ENCODE data around the gene PNPO.
"Not testable (repeated sequence)": the region's sequence is repeated elsewhere in the genome, so short reads cannot be mapped to it uniquely, and the experiment has no call there.

Gene PNPO

DNA sequence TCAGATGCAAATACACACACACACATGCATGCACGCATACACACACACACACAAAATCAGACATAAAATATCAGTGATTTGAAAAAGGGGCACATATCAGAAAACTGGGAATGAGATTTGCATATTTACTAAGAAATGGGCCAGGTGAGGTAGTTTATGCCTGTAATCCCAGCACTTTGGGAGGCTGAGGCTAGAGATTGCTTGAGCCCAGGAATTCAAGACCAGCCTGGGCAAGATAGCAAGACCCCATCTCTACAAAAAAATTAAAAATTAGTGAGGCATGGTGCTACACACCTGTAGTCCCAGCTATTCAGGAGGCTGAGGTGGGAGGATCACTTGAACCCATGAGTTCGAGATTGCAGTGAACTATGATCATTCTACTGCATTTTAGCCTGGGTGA is 22.4 kb upstream of the PNPO start:
- no peak for DNase-seq

DNA sequence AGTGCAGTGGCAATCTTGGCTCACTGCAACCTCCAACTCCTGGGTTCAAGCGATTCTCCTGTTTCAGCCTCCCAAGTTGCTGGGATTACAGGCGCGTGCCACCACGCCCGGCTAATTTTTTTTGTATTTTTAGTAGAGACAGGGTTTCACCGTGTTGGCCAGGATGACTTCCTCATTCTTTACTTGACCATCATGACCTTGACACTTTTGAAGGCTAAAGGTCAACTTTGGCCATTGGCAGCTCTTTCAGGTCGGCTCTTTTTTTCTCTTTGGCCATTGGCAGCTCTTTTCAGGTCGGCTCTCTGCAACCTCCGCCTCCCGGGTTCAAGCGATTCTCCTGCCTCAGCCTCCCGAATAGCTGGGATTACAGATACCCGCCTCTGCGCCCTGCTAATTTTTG is 21.5 kb upstream of the PNPO start:
- DNase-seq, result not testable (repeated sequence)

DNA sequence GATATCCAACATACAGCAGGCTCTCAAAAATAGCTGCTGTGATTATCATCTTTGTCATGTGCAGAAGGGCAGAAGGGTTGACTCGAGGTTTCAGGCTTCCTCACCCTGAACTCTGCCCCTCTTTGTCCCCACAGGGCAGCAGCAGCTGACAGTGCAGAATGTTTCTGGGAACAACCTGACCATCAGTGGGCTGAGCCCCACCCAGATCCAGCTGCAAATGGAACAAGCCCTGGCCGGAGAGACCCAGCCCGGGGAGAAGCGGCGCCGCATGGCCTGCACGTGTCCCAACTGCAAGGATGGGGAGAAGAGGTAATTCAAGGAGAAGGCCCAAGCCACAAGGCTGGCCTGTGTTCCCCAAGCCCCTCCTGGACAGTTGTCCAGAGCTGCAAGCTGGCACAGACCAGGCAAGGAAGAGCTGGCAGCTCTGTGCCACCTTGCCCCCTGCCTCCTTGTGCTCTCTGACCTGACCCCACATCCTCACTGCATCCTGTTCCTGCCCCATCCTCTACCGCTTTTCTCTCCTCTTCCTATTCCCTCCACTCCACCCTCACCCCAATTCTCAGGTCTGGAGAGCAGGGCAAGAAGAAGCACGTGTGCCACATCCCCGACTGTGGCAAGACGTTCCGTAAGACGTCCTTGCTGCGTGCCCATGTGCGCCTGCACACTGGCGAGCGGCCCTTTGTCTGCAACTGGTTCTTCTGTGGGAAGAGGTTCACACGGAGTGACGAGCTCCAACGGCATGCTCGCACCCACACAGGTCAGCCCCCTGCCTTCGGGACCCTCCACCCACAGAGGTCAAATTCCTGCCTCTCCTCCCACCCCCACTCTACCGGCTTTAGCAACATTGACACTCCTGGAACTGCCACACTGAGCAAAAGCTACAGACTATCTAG is 16.3 kb upstream of the PNPO start:
- DNase-seq, result no peak

DNA sequence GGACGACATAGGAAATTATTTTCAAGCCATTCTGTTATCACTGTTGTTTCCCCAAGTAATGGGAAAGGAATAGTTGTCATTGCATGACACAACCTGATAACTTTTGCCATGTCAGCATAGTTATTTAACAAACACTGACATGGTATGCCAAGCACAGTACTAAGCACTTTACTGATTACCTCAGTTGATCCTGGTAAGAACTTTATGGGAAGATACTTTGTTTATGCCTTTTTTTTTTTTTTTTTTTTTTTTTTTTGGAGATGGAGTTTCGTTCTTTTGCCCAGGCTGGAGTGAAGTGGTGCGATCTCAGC is 15.7 kb upstream of the PNPO start:
- no peak for DNase-seq

DNA sequence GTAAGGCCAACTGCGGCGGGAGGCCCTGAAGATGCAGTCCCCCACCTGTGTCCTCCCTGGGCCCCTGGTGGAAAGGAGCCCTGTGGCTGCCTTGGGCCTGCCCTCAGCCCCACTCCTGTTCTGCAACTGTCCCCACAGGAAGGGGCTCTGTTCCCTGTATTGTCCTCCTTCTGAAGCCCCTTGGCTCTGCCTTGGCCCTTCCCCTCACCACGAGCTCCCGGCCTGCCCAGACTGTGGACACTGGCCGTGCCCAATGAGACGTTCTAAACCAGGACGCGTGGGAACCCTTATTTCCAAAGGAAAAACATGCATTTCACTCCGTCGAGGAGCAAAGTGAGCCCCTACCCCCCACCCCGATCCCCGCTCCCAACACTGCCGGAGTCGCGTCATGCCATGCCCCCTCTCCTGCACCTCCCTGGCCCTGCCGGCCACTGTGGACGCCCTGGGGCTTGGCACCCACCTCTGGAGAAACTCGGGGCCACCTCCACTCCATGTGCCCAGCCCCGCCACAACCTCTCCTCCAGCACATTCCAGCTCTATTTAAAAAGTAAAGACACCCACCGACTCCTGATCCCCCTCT is 13.5 kb upstream of the PNPO start:
- no peak for DNase-seq

DNA sequence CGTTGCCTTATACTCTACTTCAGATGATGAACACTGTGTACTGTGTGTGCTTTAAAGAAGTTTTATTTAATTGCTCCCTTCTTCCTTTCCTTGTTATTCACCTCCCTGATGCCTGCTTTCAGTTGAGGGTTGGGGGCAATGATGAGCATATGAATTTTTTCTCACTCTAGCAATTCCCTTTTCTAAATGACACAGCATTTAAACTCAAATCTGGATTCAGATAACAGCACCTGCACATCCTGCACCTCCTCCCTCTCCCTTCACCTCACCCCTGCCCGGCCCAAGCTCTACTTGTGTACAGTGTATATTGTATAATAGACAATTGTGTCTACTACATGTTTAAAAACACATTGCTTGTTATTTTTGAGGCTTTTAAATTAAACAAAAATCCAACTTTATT is 13.0 kb upstream of the PNPO start:
- no peak for DNase-seq

DNA sequence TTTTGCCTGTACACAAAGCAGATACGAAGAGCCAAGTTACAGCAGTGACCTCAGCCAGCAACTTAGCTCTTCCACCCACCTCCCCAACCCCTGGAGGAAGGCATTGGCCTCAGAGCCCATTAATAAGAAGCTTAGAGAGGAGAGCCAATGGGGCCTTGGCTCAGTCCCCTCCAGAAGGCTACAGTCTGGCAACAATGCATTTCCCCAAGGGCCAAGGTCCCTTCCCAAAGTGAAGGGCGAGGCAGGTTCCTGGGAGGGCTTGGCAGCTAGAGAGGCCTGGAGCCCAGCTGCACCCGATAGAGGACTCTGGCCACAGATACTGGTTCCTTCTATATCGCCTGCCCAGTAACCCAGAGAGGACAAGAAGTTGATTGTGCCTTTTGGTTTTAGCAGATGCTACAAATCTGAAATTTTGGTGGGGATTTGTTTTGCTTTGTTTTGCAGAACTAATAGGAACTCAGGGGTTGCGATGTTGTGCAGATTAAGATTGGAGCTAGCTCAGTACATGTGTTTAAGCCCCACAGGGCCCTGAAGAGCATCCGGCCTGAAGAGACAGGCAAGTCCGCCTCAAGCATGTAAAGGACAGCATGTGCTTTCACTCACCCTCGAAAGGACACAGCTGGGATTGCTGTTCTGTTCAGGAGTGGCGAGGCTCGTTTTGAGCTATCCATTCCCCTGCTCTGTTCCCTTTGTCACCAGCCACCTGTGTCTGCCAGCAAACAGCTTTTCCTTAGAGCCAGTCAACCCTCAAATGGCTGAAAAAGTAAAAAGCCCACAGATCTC is 12.0 kb upstream of the PNPO start:
- no peak for DNase-seq

DNA sequence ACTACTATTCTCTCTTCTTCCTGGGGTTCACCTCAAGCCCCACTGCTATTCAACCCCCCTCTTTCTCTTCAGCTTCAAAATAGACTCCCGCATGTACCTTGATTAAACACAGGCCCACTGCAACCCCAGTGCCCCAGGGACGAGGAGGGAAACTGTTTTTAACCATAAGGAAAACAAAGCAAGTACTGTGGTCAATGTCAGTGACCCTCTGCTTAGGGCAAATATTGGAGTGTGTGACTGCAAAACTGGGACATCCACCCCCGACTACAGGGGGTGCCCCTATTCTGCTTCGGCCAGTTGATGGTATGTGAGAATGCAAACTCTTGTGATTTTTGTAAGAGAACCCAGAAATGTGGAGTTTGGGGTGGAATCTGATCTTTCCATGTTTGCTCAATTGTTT is 9.5 kb upstream of the PNPO start:
- DNase-seq, result no peak

DNA sequence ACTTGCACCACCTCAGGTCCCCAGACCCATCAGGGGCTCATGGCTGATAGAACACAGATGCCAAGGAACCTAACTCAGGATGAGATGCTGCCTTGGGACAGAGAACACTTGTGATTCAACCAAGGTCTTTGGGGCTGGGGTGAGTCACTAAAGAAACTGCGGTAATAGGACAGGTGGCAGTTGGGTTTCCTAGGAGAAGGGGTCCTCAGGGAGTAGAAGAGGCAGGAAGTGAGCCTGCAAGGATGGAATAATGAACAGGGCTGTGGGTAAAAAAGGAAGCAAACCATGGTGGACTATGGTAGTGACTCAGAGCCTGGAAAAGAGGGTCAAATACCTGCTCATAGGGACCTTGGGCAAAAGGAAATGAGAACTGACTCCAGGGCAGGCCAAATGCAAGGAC is 6.5 kb upstream of the PNPO start:
- DNase-seq, result no peak

DNA sequence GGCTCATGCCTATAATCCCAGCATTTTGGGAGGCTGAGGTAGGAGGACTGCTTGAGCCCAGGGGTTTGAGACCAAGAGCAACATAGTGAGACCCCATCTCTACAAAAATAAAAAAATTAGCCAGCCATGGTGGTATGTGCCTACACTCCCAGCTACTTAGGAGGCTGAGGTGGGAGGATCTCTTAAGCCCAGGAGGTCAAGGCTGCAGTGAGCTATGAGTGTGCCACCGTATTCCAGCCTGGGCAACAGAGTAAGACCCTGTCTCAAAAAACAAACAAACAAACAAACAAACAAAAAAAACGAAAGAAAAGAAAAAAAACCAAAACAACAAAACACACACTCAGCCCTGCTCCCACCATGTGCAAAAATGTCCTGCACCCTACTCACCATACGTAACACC is 5.9 kb upstream of the PNPO start:
- DNase-seq, result not testable (repeated sequence)

DNA sequence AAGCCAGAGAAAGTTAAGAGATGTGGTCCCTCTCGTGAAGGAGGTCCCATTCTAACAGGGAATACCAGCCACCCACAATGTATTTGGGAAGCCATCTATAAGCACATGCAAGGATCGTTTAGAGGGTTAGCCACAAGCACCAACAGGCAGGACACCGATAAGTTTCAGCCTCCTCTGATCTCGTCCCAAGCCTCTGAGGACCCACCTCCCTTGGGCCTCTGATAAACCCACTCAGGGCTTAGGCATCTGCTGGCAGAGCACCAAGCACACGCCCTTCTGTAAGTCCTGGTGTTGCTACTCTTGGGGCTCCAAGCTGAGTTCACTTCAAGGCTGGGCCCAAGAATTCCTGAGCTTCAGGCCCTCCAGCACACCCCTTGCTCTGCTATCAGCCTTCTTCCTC is 5.4 kb upstream of the PNPO start:
- no peak for DNase-seq

DNA sequence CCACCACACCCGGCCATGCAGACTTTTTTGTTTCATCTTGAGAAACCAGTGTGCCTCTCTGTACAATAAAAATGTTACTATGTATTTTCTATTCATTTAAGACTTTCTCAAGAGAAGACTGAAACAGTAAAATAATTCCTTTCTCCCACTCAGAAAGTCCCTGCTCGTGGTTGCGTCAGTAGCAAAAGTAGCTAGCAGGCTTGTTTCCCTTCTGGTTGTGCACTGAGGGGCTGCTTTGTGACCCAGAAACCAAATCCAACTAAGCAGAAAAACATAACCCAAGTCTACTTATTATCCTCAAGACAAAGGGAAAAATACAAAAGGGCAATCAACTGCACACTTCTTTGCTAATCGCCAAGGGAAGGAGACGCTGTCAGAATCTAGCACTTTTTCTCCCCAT is 3.4 kb upstream of the PNPO start:
- DNase-seq, result peak; percentile 16

DNA sequence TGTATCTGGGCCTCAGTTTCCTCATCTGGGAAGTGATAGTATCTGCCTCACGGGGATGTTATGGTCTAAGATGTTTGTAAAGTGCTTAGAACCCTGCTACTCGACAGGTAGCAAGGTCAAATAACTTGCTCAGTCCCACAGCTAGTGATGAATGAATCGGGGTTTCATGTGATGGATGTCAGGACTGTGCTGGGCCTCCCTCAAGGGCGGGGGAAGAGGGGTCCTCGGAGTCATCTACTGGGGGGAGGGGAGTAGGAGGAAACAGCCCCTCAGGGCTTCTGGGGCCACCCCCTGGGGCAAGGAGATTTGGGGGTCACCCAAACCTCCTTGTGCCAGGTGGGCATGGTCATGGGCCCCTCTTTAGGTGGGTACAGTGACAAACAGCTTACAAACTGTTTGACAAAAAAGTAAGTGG is 732 bp downstream of the PNPO start:
- peak; percentile 19 for DNase-seq

DNA sequence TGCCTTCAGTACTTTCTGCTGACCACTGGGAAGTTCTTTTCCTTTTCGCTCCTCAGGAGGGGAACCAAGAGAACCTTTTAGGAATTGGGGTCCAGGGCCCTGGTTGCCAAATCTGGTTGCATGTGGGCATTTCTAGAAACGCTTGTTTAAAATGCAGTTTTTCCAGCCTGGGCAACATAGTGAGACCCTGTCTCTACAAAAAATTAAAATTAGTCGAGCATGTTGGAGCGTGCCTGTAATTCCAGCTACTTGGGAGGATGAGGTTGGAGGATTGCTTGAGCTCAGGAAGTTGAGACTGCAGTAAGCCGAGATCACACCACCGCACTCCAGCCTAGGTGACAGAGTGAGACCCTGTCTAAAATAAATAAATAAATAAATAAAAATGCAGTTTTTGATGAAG is 1.2 kb downstream of the PNPO start:
- DNase-seq, result no peak

DNA sequence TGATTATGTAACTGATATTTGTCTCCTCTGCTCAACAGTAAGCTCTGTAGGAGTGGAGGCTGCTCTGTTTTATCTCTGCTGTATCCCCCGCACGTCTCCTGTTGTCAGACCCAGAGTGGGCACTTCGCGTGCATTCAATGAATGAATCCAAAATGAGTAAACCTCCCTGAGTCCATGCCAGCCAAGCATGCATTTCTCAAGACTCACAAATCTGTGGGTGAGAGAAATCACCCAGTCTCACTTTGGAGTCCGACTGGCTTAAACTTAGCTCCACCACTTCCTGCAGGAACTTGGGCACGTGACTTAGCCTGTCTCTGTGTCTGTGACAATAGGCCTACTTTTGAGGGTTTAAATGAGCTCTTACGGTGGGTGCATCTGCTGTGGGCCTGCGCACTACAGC is 3.7 kb downstream of the PNPO start:
- DNase-seq, result no peak

DNA sequence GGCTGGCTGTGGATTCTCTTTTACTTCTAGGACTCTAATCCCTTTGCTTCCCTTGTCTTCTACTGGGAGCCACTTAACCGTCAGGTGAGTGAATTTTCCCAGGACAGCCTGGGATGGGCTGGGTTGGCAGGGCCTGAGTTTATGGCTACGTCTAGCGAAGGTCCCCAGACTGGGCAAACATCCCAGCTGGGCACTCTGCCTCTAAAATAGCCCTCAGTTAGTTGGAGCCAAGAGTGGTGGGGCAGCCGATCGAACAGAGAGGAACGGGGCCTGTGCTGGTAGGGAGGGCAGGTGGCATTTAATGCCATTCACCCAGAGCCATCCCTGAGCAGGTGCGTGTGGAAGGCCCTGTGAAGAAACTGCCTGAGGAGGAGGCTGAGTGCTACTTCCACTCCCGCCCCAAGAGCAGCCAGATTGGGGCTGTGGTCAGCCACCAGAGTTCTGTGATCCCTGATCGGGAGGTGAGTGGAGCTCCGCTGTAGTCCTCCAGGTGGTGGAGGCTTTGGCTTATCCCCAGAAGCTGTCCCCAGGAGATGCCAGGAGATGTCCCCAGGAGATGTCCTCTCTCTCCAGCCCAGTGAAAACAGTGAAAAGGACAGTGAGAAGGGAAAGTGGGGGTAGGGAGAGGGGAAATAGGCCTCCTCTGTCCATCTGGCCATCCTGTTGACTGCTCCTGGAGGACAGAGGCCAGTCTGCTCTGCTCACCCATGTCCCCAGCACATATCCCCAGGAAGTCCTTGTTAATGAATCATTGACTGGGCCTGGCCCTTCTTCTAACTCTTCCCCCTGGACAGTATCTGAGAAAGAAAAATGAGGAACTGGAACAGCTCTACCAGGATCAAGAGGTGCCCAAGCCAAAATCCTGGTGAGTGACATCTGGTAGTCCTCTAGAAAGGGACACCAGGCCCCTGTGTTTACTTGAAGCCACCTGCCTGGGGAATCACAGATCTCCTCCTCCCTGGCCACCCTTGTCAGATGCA is 4.4 kb downstream of the PNPO start:
- DNase-seq, result no peak

DNA sequence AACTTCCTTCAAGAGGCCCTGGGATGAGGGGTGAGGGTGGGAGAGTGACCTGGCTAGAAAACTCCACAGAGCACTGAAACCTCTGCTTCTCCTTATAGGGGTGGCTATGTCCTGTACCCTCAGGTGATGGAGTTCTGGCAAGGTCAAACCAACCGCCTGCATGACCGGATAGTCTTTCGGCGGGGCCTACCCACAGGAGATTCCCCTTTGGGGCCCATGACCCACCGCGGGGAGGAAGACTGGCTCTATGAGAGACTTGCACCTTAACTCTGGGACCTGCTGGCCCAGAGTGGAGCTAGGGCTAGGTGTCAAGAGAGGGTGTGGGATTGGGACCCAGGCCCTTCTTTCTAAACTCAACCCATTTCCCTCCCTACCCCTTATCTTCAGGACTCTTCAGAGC is 5.1 kb downstream of the PNPO start:
- DNase-seq, result no peak

DNA sequence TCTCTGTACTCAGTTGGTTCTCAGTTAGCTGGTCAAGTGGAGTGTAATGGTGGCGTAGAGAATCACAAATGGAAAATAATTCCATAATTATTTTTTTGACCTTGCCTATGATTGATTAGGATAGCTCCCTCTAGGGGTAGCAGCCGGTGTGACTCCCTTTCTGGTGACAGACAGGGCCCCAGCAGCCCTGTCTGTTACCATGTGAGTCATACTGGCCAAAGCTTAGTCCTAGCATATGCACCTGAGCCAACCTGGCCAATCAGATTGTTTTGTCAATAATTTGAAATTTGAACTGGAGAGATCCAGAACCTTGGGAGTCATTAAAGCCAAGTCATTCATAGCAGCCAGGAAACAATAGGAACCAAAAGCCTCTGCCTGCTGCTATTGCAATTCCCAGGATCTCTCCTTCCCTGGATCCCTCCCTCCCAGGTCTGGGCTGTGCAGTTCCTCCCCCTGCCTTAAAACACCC is 5.6 kb downstream of the PNPO start:
- peak; percentile 81 for DNase-seq

DNA sequence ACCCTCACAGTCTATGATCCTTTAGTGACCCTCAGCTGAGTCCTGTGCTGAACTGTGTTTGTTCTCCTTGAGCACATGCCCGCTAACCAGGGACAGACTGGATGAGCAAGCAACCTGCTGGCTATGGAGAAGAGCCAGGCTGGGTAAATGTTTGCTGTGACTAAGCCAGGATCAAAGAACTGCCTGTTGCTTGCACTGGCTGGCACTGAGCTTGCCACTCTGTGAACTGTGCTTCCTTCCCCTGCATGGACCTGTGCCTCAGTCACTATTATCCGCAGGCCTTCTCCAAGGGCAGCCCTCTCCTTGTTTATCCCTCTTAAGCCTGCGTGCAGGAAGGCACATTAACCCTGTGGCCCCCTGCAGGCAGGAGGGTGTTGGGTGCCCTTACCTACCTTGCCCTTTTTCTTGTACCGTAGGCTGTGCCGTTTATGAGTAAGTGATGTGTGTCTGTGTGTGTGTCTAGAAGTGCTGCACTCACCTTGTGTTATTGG is 7.4 kb downstream of the PNPO start:
- no peak for DNase-seq

DNA sequence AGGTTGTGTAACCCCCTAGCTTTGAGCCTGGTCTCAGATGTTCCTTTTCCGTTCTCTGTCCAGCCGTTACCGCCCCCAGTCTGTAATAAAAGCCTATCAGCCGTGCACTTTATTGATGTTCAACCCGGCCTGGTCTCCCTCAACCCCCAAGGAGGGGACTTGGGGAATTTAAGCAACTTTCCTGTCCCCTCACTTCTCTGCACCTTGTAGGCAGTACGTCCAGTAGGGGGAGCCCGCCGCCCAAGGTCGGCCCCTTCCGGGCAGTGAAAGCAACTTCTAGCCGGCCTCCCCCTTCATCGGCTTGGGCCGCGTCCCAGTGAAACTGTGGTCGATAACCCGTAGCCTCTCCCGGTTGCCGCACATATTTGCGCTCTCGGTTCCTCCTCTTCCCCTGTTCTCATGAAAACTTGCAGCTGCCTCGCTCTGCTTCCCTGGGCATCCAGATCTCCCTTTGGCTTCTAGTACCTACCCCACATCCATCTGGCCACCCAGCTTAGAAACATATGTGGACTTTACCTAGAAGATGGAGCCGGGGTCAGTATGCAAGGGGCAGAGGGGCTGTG is 7.9 kb downstream of the PNPO start:
- peak; percentile 75 for DNase-seq

DNA sequence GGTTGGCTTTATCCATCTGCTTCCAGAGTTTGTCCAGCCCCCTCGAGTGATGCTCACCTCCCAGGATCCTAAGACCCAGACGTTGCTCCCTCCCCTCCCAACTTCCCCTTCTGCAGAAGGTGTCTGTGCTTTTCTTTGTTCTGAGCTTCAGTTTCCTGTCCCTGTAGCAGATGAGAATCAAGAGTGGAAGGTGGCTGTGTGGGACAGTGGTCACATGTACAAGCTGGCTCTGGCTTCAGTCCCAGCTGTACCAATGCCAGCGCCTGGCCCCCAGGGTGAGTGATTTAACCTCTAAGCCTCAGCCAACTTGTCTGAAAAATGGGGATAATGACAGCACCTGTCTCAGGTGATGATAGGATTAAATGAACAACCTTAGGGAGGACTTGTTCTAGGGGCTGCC is 8.6 kb downstream of the PNPO start:
- DNase-seq, result no peak

DNA sequence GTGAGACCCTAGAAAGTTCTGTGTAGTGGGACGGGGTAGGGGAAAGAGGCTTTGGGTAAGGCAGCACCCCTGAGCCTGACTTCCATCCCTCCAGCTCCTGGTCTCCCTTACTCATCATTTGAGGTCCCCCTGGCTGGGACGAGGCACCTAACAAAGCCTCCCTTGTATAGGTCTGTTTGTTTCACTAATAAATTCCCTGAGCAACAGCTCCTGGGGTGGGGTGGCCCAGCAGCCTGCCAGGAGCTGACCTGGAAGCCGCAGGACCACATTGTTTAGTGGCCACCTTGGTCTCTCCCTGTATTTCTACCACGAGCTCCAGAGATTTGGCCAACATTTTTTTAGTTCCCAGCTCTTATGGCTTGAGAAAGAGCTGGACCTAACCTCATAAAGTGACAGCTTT is 9.1 kb downstream of the PNPO start:
- DNase-seq, result no peak

All from stimulated activated CD4-positive, alpha-beta T cell treated with anti-CD3 and anti-CD28 coated beads, Interleukin-1b, Interleukin-23, amount 100 ng/mL, for 48 hours (primary cell).